ENCODE results near the gene SYT12. TPM values are rescaled to one million over a fixed set of nuclear protein-coding genes. Genes with fewer than 3 reads are reported as not detected.

SYT12 gene
- total and polyA plus RNA-seq, 2 donors (not counting 1 experiment from before 2014, with no cell fraction given): not detected

- Histone ChIP-seq H3K9ac (ENCODE audit: low read length) (no peak overlapping the region), H3K4me1 (ENCODE audit: control insufficient read depth in 2 of 2, insufficient read depth in 2 of 2, low read length in 2 of 2) (peaks cover 9% of the 10 kb centered on the region in 2 donors), H3K79me2 (ENCODE audit: control insufficient read depth, insufficient read depth, low read length) (no peaks in the 10 kb centered on the region), H2AFZ (ENCODE audit: insufficient read depth, low read depth, low read length, poor library complexity, severe bottlenecking) (no peak overlapping the region), H3K9me3 (ENCODE audit: control extremely low read depth in 1 of 3, control insufficient read depth in 2 of 3, insufficient read depth in 1 of 3, low read length in 2 of 3) (peaks cover 0 to 4% (median 0%) of the 10 kb centered on the region in 3 donors), H3K4me3 (ENCODE audit: control extremely low read depth in 1 of 5, extremely low read depth in 1 of 5, insufficient read depth in 1 of 5, low read depth in 2 of 5, low read length in 4 of 5) (no peak overlapping the region), H3K36me3 (replicated peaks in 1 of 2; ENCODE audit: control extremely low read depth in 1 of 2, control insufficient read depth in 1 of 2, extremely low read depth in 1 of 2, insufficient read depth in 2 of 2, low read length in 1 of 2) (no peaks in the 10 kb centered on the region), H3K27ac (ENCODE audit: low read length in 2 of 2) (no peak overlapping the region), H4K20me1 (ENCODE audit: control insufficient read depth, insufficient read depth, low read length, poor library complexity, severe bottlenecking) (no peaks in the 10 kb centered on the region), H3K27me3 (replicated peaks in 1 of 4; ENCODE audit: control extremely low read depth in 1 of 4, control insufficient read depth in 3 of 4, insufficient read depth in 4 of 4, low read length in 3 of 4) (peaks cover 0 to 40% (median 13%) of the 10 kb centered on the region in 4 experiments), H3K4me2 (replicated peaks; ENCODE audit: low read depth, low read length, poor library complexity, severe bottlenecking) (no peak overlapping the region)
- peaks cover 26% of the 10 kb centered on the region for H3K27me3 Mint-ChIP-seq
- H3K4me3 Mint-ChIP-seq: no peak overlapping the region
- no peak overlapping the region for H3K27ac Mint-ChIP-seq
- no peak for ATAC-seq (ENCODE audit: low read depth)
- ChIA-PET CTCF (interaction anchor here (0.5 to 1.5 kb wide), 5 partner anchors 14 to 331 kb away, joined by 3 to 5 read pairs (median 4); no protein-coding TSS in a partner anchor), POLR2A (no interaction called here)
- no peaks in the 10 kb centered on the region for H3K9me3 Mint-ChIP-seq (ENCODE audit: insufficient read depth)
- intact Hi-C loops (cut with micrococcal nuclease): no loop called here
- TF ChIP-seq EZH2 (IDR thresholded peaks at IDR 0.05; ENCODE audit: borderline replicate concordance, insufficient read depth, low read depth, low read length, poor library complexity, severe bottlenecking) (no peak), CTCF (IDR thresholded peaks at IDR 0.05) (peak; percentile 55)
- peak; percentile 55 for DNase-seq
- H3K4me1 Mint-ChIP-seq: peaks cover 13% of the 10 kb centered on the region
- WGBS (ENCODE audit: insufficient coverage): 67% methylated on average over 4 of the region's 7 CpGs
Observed at GRCh38 chr11:67053896-67054329, 31.0 kb downstream of the SYT12 start.

- Histone ChIP-seq H3K9me3 (ENCODE audit: control extremely low read depth in 1 of 3, control insufficient read depth in 2 of 3, insufficient read depth in 1 of 3, low read length in 2 of 3) (peaks cover 0 to 4% (median 0%) of the 10 kb centered on the region in 3 donors), H2AFZ (ENCODE audit: insufficient read depth, low read depth, low read length, poor library complexity, severe bottlenecking) (no peak overlapping the region), H3K9ac (ENCODE audit: low read length) (no peak overlapping the region), H3K4me3 (ENCODE audit: control extremely low read depth in 1 of 5, extremely low read depth in 1 of 5, insufficient read depth in 1 of 5, low read depth in 2 of 5, low read length in 4 of 5) (no peak overlapping the region), H3K4me1 (ENCODE audit: control insufficient read depth in 2 of 2, insufficient read depth in 2 of 2, low read length in 2 of 2) (peaks cover 9% of the 10 kb centered on the region in 2 donors), H4K20me1 (ENCODE audit: control insufficient read depth, insufficient read depth, low read length, poor library complexity, severe bottlenecking) (no peaks in the 10 kb centered on the region), H3K27ac (ENCODE audit: low read length in 2 of 2) (no peak overlapping the region), H3K4me2 (replicated peaks; ENCODE audit: low read depth, low read length, poor library complexity, severe bottlenecking) (no peak overlapping the region), H3K79me2 (ENCODE audit: control insufficient read depth, insufficient read depth, low read length) (no peaks in the 10 kb centered on the region), H3K27me3 (replicated peaks in 1 of 4; ENCODE audit: control extremely low read depth in 1 of 4, control insufficient read depth in 3 of 4, insufficient read depth in 4 of 4, low read length in 3 of 4) (peaks cover 0 to 35% (median 13%) of the 10 kb centered on the region in 4 experiments), H3K36me3 (replicated peaks in 1 of 2; ENCODE audit: control extremely low read depth in 1 of 2, control insufficient read depth in 1 of 2, extremely low read depth in 1 of 2, insufficient read depth in 2 of 2, low read length in 1 of 2) (no peaks in the 10 kb centered on the region)
- POLR2A ChIA-PET: no interaction called here
- no peak overlapping the region for H3K4me3 Mint-ChIP-seq
- TF ChIP-seq CTCF (IDR thresholded peaks at IDR 0.05) (no peak), EZH2 (IDR thresholded peaks at IDR 0.05; ENCODE audit: borderline replicate concordance, insufficient read depth, low read depth, low read length, poor library complexity, severe bottlenecking) (no peak)
- DNase-seq (no peak), ATAC-seq (ENCODE audit: low read depth) (no peak)
- peaks cover 26% of the 10 kb centered on the region for H3K27me3 Mint-ChIP-seq
- CTCF ChIA-PET: interaction anchor here (0.7 to 1.5 kb wide), 4 partner anchors 16 to 331 kb away, joined by 5 to 6 read pairs (median 5); no protein-coding TSS in a partner anchor
- H3K27ac Mint-ChIP-seq: no peak overlapping the region
- intact Hi-C loops (cut with micrococcal nuclease): no loop called here
- WGBS (ENCODE audit: insufficient coverage): 81% methylated on average over 9 of the region's 9 CpGs
- H3K4me1 Mint-ChIP-seq: peaks cover 13% of the 10 kb centered on the region
- no peaks in the 10 kb centered on the region for H3K9me3 Mint-ChIP-seq (ENCODE audit: insufficient read depth)
Observed at GRCh38 chr11:67054346-67054835, 31.5 kb downstream of the SYT12 start.

All from B cell (primary cell).